D341Med (cell line): ENCODE results near the gene SH2D5.
"Not testable (repeated sequence)": the region's sequence is repeated elsewhere in the genome, so short reads cannot be mapped to it uniquely, and the experiment has no call there.

Experiments used
- DNase-seq: peaks from one replicate; pipeline ENCODE4 v3.0.0; 2012; ENCODE audit warnings: low spot score

SH2D5 gene

GRCh38 chr1:20695515-20695914, 37.0 kb downstream of the SH2D5 start:
- DNase-seq, result no peak

- DNase-seq, result no peak
These were observed 38.9 kb downstream of the SH2D5 start for GRCh38 chr1:20693623-20694022.

DNA sequence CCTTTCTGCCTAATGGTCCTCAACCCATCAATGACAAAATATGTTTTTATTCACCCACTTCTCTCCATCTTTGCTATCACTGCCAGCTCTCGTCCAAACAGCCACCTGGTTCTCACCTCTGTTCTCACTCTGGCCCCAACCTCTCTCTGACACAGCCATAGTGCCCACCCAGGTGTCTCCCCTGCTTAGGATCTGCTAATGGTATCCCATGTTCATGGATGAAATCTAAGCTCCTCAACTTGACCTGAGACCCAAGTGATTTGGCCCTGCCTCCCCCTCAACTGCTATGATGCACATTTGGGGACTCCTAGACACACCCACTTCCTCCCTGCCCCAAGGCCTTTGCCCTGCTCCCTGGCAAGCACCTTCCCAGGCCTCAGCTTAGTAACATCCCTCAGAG, 40.6 kb downstream of the SH2D5 start:
- no peak for DNase-seq

DNA sequence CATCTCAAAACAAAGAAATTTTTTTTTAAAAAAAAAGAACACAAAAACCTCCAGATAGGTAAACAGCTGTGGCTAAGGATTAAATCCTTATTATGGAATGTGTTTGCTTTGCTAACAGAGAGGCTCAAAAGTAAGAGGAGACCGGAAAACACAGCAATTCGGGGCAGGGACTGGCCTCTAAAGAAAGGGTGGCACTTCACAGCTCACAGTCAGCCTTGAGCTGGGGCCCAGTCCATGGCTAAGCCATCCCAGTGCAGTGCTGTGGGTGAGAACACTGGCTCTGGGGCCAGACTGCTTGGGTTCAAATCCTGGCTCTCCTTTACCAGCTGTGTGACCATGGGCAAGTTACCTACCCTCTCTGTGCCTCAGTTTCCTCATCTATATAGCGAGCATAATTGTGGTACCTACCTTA, 42.9 kb downstream of the SH2D5 start:
- no peak for DNase-seq

GRCh38 chr1:20686883-20687725, 45.4 kb downstream of the SH2D5 start:
- no peak for DNase-seq

DNA sequence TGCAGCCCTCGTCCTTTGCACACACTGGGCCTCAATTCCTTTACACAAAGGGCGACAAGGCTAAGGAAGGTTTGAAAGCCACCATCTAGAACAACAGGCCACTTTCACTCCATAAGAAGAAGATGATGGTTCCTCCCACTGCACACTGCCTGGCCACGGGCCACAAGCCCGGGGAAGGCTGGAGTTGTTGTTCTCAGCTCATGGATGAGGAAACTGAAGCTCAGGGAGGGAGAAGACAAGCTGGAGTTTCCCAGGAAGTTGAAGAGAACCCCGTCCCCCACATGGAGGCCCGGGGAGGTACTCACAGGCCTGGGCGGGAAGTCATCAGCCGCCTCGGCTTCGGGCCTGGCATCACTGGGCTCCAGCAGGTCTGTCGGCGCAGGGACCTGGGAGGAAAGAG, 46.8 kb downstream of the SH2D5 start:
- peak; percentile 11 for DNase-seq

- peak; percentile 8 for DNase-seq
These were observed 47.3 kb downstream of the SH2D5 start for GRCh38 chr1:20685099-20685662.

DNA sequence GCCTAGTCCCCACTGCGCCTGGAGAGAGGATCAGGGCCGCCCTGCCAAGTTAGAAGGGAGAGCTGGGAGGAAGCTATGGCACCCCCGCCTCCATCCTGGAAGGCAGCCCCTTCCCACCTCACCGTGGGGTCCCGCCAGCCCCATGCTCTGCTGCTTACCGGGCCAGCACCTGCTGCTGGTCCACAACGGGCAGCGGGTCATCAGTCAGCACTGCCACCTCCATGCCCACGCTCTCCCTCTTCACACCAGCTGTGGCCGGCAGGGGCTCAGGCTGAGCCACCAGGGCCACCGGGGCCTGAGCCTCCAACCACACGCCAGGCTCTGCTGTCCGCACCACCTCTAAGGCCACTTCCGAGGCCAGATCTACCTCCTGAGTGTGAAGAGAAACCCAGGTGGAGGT, 47.9 kb downstream of the SH2D5 start:
- DNase-seq, result no peak

- no peak for DNase-seq
These were observed 48.4 kb downstream of the SH2D5 start for GRCh38 chr1:20684050-20684620.

DNA sequence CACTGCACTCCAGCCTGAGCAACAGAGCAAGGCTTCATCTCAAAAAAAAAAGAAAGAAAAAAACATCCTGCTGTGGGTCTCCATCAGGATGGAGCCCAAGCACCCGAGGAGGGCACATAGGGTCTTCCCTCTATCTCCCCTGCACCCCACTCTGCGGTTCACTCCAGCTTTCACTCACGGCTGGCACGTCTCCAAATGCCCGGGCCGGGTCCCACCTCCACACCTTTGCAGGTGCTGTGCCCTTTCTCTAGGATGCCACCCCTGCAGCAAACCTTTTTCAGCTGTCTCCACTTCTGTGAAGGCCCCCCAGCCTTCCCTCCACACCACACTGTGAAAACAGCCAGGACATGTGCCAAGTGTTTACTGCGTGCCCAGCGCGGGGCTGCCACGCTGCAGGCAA, 48.9 kb downstream of the SH2D5 start:
- DNase-seq, result no peak

DNA sequence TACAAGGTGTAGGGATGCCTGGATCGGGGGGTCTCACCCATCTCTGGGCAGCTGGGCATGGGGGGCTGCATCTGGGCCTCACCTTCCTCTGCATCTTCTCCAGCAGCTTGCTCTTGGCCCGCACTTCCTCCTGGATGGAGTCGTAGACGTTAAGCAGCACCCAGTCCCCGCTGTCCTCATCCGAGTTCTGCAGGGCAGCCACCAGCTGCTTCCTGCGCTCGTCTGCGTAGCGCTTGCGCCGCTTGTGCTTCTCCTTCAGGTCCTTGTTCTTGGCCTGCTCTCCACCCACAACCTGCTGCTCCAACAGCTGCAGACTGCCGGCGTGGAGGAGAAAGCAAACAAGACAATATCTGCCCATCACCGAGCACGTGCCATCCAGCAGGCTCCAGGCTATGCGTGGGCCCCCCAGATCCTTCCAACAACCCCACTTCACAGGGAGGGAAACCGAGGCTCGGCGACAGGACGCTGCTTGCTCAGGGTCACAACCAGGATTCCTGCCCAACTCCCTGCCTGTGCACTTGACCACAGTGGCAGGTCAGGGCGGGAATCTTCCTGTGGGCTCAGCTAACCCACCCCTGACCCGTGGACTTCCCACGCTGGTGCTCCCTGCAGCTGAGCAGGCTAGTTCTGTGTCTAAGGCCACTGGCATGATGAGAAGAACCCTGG, 49.8 kb downstream of the SH2D5 start:
- no peak for DNase-seq

GRCh38 chr1:20681999-20682398, 50.5 kb downstream of the SH2D5 start:
- no peak for DNase-seq

GRCh38 chr1:20680269-20680668, 52.2 kb downstream of the SH2D5 start:
- no peak for DNase-seq

DNA sequence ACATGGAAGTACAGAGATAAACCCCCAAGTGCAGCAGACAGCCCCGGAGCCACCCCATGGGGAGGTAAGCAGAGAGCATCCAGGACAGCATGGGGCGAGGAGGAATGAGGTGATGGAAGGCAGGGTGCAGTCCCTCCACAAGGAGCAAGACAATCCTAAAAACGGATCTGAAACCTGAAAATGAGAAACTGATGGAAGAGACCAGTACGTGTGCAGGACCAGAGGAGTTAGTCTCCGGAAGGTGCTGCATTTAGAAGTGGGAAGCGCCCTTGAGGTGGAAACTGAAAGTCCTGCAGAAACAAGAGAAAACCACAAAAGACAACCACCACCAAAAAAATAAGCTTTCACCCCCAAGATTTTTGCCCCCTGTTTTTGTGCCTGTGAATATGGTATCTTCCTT, 53.9 kb downstream of the SH2D5 start:
- no peak for DNase-seq

- not testable (repeated sequence) for DNase-seq
These were observed 58.9 kb downstream of the SH2D5 start for GRCh38 chr1:20673626-20674025.

- no peak for DNase-seq
These were observed 60.3 kb downstream of the SH2D5 start for GRCh38 chr1:20672265-20672632.

DNA sequence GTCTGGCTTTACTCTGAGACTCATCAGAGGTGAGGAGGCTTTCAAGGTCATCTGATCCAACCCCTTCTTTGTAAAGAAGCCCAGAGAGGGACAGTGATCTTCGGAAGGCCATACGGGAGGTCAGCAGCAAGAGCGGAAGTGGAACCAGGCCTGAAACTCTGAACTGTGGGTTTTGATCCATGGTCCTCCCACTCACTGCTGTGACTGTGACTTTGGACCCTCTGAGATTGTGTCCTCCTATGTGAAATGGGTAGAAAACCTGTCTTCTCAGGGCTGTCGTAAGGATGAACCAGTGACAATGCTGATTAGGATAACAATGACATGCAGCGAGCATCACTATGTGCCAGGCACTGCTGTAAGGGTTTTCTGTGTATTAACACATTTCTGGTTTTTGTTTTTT, 61.6 kb downstream of the SH2D5 start:
- no peak for DNase-seq
